ENCODE measurements around the gene TTC31. TPM values are rescaled to one million over a fixed set of nuclear protein-coding genes. Genes with fewer than 3 reads are reported as not detected.
"Not testable (repeated sequence)": the region's sequence is repeated elsewhere in the genome, so short reads cannot be mapped to it uniquely, and the experiment has no call there.

TTC31 gene
- 34.5 TPM for polyA plus RNA-seq (2012; ENCODE audit: insufficient read depth, insufficient read length)

- H3K4me3 ChIP-seq (ENCODE audit: low read length) = peak within 1 kb of the TSS; percentile 95
- peak; percentile 93 for DNase-seq (ENCODE audit: low read depth, low spot score)
Observed at GRCh38 chr2:74482801-74483674, at the start of gene TTC31, which contains the start of gene CCDC142. Gene TTC31 (plus strand): TSS chr2:74483081. CDS start chr2:74483096, 15 bp downstream. Gene CCDC142 (minus strand): TSS chr2:74482998. CDS start chr2:74482837, 161 bp downstream.

- H3K4me3 ChIP-seq (ENCODE audit: low read length) = no peak overlapping the region
- DNase-seq (ENCODE audit: low read depth, low spot score) = no peak
Observed at GRCh38 chr2:74436111-74436805, 46.6 kb upstream of the TTC31 start.

GRCh38 chr2:74436848-74437695, 45.8 kb upstream of the TTC31 start:
- no peak for DNase-seq (ENCODE audit: low read depth, low spot score)
- no peak overlapping the region for H3K4me3 ChIP-seq (ENCODE audit: low read length)

- no peak for DNase-seq (ENCODE audit: low read depth, low spot score)
Observed at GRCh38 chr2:74438248-74438647, 44.6 kb upstream of the TTC31 start.

GRCh38 chr2:74439373-74439772, 43.5 kb upstream of the TTC31 start:
- no peak overlapping the region for H3K4me3 ChIP-seq (ENCODE audit: low read length)
- no peak for DNase-seq (ENCODE audit: low read depth, low spot score)

More at GRCh38 chr2:74438248-74438647, 44.6 kb upstream of the TTC31 start:
- no peak overlapping the region for H3K4me3 ChIP-seq (ENCODE audit: low read length)

- DNase-seq (ENCODE audit: low read depth, low spot score) = no peak
- peak overlapping the region; percentile 20 for H3K4me3 ChIP-seq (ENCODE audit: low read length)
Observed at GRCh38 chr2:74439803-74440377, 43.0 kb upstream of the TTC31 start.

GRCh38 chr2:74440378-74441169, 42.3 kb upstream of the TTC31 start:
- peak overlapping the region; percentile 20 for H3K4me3 ChIP-seq (ENCODE audit: low read length)
- DNase-seq (ENCODE audit: low read depth, low spot score) = no peak

- no peak for DNase-seq (ENCODE audit: low read depth, low spot score)
- H3K4me3 ChIP-seq (ENCODE audit: low read length) = no peak overlapping the region
Observed at GRCh38 chr2:74441170-74441689, 41.7 kb upstream of the TTC31 start.

GRCh38 chr2:74441690-74442482, 41.0 kb upstream of the TTC31 start, which contains the start of gene RTKN:
Gene RTKN (minus strand): TSS chr2:74441937. CDS start chr2:74441816, 121 bp downstream.
- DNase-seq (ENCODE audit: low read depth, low spot score) = no peak
- no peak within 1 kb of the TSS for H3K4me3 ChIP-seq (ENCODE audit: low read length)

GRCh38 chr2:74442483-74443297, 40.2 kb upstream of the TTC31 start:
- H3K4me3 ChIP-seq (ENCODE audit: low read length); DNase-seq (ENCODE audit: low read depth, low spot score): not testable (repeated sequence)

- no peak for DNase-seq (ENCODE audit: low read depth, low spot score)
- no peak overlapping the region for H3K4me3 ChIP-seq (ENCODE audit: low read length)
Observed at GRCh38 chr2:74444498-74445318, 38.2 kb upstream of the TTC31 start.

- DNase-seq (ENCODE audit: low read depth, low spot score) = no peak
- H3K4me3 ChIP-seq (ENCODE audit: low read length) = no peak overlapping the region
Observed at GRCh38 chr2:74447230-74447999, 35.5 kb upstream of the TTC31 start.

GRCh38 chr2:74448771-74449170, 34.1 kb upstream of the TTC31 start:
- no peak for DNase-seq (ENCODE audit: low read depth, low spot score)
- no peak overlapping the region for H3K4me3 ChIP-seq (ENCODE audit: low read length)

GRCh38 chr2:74450570-74451190, 32.2 kb upstream of the TTC31 start:
- DNase-seq (ENCODE audit: low read depth, low spot score) = no peak
- no peak overlapping the region for H3K4me3 ChIP-seq (ENCODE audit: low read length)

All from Jurkat, Clone E6-1 (cell line).